Vagina (tissue), 2 donors: ENCODE results near the gene DLG2.

Source experiments
- POLR2A ChIP-seq, 2 donors: fragments of 450-650 bp; IDR thresholded peaks; one replicate each; pipeline ENCODE4 v1.6.1; 2017; ENCODE audit warnings: antibody characterized with exemption in 2 of 2, mild to moderate bottlenecking in 2 of 2, moderate library complexity in 2 of 2
- POLR2AphosphoS5 ChIP-seq, 2 donors: sonication (generic); formaldehyde crosslinking; IDR thresholded peaks; one replicate each; pipeline ENCODE4 v1.9.0; 2017; ENCODE audit warnings: antibody characterized with exemption in 2 of 2, mild to moderate bottlenecking in 2 of 2, low read depth in 1 of 2; ENCODE audit not compliant: insufficient read depth in 1 of 2
- TF ChIP-seq, protein P1 (sequence below), 3 experiments: fragments of 450-650 bp in 2 of 3; fragments of 200-600 bp in 1 of 3; sonication (generic) in 1 of 3; IDR thresholded peaks; one replicate each; pipeline ENCODE4 v1.5.1; 2017 to 2019; ENCODE audit warnings: antibody characterized with exemption in 3 of 3, mild to moderate bottlenecking in 2 of 3, moderate library complexity in 2 of 3

DNA sequence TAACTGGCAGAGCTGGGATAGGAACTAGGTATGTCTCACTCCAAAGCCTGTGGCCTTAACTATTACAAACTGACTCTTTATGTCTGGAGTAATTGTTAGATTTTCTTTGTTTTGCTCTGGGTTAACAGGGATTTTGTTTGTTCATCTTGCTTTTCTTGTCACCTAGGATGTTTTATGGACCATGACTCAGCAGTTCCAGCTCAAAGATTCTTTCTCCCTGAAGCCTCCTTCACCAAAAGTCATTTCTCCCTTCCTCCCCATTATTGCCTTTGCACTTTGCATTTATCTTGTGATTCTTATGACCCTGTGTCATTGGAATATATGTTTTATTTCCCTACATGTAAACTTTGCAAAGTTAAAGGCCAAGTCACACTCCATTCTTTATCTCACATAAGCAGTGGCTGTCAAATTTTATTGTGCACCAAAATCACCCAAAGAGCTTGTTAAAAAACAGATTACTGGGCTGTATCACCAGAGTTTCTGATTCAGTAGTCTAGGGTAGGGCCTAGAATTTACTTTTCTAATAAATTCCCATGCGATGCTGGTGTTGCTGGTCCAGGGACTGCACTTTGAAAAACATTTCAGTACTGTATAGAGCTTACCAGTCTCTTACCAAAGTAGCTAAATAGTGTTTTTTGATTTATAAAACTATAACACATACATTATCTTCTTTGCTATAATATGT, 327.7 kb downstream of the DLG2 start:
- no peak for TF ChIP-seq POLR2A (IDR thresholded peaks at IDR 0.05)
- TF ChIP-seq, protein P1, sequence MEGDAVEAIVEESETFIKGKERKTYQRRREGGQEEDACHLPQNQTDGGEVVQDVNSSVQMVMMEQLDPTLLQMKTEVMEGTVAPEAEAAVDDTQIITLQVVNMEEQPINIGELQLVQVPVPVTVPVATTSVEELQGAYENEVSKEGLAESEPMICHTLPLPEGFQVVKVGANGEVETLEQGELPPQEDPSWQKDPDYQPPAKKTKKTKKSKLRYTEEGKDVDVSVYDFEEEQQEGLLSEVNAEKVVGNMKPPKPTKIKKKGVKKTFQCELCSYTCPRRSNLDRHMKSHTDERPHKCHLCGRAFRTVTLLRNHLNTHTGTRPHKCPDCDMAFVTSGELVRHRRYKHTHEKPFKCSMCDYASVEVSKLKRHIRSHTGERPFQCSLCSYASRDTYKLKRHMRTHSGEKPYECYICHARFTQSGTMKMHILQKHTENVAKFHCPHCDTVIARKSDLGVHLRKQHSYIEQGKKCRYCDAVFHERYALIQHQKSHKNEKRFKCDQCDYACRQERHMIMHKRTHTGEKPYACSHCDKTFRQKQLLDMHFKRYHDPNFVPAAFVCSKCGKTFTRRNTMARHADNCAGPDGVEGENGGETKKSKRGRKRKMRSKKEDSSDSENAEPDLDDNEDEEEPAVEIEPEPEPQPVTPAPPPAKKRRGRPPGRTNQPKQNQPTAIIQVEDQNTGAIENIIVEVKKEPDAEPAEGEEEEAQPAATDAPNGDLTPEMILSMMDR (IDR thresholded peaks at IDR 0.05), result no peak
- TF ChIP-seq POLR2AphosphoS5 (IDR thresholded peaks at IDR 0.05; ENCODE audit: insufficient read depth in 1 of 2, low read depth in 1 of 2), result no peak
